Activated effector memory CD4-positive, alpha-beta T cell treated with anti-CD3 and anti-CD28 coated beads, Interleukin-2, amount 50 U/mL, for 16 hours (primary cell): ENCODE results near the gene CES5A.
"Not testable (repeated sequence)": the region's sequence is repeated elsewhere in the genome, so short reads cannot be mapped to it uniquely, and the experiment has no call there.

Source experiments
- DNase-seq: peaks from one replicate; pipeline ENCODE4 v3.0.0-alpha.2; 2020

Gene CES5A

DNA sequence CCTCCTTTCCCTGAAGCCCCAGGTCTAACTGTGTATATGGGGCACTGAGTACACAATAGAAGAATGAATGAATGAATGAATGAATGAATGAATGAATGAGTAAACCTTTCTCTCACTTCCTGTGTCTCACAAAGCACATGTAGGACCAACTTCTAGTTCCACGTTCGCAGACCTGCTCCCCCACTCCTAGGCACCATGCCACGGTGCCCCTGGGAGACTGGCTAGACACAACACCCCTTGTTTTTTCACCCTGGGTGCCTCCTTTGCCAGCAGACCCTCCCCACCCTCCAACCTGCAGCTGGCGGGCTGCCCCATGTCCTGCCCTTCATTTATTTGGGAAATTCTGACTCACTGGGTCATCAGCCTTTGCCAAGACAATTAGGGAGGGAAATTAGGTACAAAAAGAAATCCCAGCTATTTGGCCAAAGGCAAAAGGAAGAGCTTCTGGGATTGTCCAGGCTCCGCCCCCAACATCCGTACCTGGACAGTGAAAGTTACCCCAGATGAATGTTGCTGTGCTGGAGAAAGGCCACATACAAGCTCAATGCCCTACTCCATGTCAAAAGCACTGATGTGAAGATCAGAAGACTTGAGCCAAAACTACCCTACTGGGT is 50.0 kb downstream of the CES5A start:
- DNase-seq = no peak

DNA sequence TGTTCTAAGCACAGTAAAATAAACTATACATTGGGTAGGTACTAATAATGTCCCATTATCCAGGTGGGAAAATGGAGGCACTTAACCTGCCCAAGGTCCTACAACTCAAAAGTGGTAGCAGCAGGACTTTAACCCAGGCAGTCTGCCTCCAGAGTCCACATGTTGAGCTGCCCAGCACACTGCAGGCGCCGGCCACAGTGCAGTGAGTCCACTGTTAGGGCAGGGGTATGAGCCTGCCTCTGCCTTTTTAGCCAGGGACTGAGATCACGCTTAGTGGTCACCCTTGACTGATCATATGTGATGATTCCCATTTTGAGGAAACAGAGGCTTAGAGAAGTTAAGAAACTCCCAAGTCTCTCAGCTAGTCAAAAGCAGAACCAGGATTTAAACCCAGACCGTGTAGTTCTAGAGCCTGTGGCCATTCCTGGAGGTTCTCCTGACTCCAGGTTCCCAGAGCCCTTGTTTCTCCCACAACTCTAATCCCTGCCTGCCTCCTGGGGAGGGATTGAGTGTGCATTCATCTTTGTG is 50.6 kb downstream of the CES5A start:
- no peak for DNase-seq

DNA sequence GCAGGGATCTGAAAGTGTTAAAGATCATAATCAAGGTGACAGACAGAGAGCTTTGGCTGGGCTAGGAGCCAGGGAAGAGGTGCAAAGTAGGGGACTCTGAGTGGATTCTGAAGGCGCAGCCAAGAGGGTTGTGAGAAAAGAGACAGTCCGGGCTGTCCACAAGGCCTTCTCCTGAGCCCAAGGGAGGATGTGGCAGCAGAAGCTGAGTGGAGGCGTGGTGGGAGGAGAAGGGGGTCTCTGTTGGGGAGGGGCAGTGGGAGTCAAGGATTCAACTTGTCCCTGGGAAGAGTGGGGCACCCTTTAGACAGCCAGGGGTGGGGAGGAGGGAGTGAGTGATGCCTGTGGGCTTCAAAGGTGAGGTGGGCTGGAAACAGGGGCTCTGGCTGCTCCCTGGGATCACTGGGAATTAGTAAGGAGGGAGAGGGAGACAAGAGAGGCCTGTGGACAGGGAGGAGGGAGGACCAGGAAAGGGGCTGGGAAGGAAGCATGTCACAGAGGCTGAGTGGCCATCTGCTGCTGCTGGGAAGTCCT is 52.8 kb downstream of the CES5A start:
- DNase-seq = no peak

DNA sequence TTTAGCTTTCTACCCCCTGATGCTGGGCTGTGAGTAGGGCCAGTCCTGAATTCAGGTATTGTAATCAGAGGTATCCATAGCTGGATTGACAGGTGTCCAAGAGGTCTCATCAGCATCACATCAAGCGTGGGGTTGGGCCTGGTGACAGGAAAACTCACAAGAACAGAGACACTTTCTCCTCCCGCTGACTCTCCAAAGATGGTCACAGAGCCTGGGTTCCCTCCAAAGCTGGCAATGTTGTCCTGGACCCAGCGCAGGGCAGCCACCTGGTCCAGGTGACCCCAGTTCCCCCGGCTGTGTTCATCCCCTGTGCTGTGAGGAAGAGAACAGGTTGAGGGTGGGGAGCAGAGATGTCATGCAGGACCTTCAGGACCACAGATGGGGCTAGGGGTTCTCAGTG is 54.0 kb downstream of the CES5A start:
- no peak for DNase-seq

DNA sequence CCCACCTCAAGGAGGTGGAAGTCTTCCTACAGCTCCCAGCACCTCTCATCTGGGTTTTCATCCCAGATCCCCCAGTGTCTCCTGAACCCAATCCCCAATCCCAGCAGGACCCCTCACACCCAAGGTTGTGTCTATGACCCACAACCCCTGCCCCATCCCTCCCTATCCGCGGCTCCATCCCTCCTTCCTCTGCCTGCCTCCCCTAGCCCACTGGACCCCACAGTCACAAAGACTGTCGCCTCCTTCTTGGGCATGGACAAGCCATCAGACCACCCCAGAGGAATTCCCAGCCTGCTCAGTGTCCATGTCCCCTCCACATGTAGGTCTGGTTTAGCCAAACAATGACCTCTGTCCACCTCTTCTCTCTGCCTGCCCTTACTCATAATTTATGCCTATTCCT is 54.6 kb downstream of the CES5A start:
- no peak for DNase-seq

DNA sequence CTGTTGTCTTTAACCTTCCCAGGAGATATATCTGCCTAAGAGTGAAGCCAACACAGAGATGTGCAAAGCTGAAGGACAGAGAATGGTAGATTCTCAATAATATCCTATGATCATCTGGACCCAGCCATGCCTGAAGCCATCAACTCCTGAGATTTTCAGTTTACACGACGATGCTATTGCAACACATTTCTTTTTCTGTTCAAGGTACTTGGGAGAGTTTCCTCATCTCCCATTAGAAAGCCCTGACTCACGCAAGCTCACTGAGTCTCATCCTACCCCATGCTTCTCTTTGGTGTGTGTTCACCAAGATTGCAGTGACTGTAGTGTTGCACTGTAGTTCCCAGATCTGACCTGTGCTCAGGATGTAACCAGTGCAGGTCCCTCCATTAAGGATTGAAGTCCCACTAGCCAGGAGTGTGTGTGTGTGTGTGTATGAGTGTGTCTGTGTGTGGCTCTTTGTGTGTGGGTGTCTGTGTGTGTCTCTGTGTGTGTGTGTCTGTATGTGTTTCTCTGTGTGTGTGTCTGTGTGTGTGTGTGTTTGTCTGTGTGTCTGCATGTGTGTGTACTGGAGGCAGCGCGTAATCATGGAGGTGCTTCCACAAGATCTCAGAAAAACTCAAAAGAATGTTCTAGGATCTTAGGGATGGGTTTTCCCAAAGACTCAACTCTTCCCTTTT is 57.8 kb downstream of the CES5A start:
- DNase-seq = peak; percentile 39

DNA sequence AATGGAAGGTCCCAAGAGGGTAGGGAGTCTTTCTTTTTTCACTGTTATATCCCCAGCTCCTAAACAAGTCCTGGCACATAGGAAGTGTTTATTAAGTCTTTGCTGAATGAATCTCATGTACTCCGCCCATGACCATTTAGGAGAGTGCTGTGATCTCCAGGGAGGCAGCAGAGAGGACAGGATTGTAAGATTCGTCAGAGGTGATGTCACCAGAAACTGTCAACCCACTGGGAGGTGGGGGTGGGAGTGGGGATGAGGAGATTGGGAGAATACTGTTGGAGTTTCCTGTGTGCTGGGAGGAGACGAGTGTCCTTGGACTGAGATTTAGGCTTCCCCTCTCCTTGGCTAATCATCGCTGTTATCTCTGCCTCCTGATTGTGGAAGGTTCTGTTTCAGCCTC is 59.0 kb downstream of the CES5A start:
- DNase-seq = not testable (repeated sequence)

DNA sequence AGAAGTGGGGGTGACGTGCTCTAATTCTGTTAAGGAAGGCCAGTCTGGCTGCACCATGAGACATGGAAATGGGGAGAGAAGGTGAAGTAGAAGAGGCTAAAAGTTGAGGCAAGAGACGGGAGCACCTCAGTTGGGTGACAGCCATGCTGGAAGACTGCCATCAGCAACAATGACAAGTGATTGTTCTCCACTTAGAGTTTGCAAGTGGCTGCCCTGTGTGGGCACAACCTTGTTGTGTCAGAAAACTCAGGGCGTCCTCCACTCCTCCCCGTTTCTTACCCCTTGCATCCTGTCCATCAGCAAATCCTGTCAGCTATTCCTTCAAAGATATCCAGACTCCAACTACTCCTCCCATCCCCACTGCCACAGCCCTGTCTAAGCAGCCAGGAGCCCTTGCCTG is 59.9 kb downstream of the CES5A start:
- no peak for DNase-seq

DNA sequence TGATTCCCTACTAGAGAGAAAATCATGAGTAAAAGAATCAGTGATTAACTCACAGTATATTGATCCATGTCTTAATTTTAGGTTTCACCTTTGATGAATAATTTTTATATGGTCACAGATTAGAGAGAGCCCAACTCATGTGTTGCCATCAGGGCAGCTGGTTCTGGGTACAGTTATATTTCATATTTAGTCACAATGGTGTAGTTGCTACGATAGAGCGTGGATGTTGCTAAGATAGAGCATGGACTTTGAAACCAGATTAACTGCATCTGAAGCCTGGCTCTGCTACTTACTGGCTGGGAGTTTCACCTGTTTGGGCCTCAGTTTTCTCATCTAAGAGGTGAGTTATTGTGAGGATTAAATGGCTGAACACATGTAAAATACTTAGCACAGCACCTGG is 61.0 kb downstream of the CES5A start:
- DNase-seq = not testable (repeated sequence)

DNA sequence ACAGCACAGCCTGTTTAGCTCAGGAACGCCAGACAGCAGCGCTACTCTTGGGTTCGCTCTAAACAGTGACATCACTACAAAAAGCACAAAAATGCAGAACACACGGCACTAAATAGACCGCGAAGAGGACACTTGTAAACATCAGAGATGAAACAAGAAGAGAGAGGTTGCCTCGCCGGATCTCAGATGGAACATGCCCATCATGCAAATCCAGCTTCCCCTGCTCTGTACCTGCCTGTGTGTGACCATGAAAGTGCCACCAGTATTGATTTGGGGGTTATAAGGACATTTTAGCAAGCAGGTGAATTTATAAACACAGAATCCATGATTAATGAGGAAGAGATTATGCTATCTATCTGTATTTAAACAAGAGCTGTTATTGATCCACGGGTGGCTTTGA is 61.4 kb downstream of the CES5A start:
- not testable (repeated sequence) for DNase-seq

DNA sequence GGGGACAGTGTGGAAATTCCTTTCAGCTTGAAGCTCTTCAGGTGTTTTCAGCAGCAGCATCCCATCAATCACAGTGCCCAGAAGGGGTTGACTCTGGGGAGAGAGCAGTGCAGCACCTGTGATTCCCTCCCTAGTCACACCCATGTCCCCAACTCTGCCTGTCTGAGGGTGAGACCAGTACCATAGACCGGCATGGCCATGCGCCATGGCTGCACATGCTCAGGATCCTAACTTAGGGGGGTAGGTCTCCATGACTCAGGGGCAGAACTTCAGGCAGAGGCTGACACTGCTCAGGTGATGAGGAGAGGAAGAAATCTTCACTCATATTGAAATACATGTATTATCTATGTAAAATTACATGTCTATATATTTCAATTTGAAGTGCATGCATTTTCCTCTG is 62.2 kb downstream of the CES5A start:
- DNase-seq = no peak

DNA sequence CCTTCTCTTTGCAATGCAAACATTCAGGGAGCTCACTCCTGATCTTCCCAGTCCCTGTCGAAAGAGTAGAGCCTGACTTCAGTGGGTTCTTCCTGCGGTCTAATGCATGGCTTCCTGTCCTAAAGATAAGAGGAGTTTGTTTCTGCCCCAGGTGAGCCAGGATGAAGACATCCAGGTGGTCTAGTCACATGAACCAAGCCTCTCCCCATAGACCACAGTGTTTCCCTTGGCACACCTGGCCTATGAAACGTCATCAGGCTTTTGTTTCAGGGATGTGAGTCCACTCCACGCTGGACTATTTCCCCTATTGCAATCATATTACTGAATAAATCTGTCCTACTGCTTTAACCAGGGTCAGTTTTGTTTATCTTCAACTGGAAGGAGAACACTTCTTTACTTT is 63.4 kb downstream of the CES5A start:
- DNase-seq = no peak

DNA sequence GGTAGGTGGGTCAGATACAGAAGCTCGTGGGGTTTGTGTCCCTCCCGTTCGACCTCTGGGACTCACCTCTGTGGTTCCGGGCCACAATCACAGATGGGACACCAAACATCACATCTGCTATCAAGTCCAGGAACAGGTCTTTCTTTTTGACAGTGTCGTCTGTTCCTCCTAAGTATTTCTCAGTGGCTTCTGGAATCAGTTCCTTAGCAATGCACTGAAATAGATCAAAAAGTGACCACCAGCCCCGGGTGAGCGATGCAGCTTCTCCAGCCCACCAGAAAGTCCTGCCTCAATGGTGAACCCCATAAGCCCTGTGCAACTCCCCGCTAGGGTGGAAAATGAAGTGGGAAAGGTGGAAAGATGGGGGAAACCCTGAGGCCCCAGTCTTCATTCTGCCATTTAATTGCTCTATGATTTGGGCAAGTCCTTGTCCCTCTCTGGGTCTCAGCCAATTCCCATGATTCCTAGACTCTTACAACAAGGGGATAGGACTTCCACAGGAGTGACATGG is 64.7 kb downstream of the CES5A start:
- DNase-seq = no peak

DNA sequence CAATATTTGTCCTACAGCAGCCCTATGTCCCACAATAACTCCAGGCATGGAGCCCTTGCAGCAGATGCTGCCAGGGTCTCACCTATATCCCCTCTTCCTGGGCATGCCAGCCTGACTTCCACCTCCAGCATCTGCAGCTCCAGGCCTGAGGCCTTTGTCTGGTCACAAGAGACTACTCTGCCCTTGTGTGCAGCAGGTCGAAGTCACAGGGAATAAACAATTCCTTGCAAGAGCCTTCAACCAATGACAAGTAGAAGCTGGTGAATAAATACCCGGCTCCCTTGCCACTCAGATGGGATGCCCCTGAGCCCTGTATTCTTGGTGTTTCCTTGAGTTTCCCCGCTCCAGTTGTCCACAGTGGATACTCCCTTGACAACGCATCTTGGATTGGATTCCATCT is 65.3 kb downstream of the CES5A start:
- no peak for DNase-seq

DNA sequence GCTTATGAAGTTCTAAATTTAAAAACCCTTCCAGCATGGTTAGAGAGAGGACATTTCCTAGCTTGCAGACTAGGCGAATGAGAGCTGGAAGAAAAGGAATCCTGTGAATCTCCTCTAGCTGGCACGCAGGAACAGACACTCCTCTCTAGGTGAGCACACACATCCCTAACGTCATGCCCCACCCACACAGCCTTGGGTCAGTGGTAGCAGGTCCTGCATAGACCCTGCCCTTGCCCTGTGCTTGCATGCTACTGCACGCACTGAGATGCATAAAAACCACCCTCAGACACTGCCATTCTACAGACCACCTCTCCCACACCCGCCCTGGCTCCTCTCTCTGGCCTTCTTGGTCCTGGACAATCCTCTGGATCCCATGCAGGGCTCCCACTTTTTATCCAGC is 65.8 kb downstream of the CES5A start:
- no peak for DNase-seq

DNA sequence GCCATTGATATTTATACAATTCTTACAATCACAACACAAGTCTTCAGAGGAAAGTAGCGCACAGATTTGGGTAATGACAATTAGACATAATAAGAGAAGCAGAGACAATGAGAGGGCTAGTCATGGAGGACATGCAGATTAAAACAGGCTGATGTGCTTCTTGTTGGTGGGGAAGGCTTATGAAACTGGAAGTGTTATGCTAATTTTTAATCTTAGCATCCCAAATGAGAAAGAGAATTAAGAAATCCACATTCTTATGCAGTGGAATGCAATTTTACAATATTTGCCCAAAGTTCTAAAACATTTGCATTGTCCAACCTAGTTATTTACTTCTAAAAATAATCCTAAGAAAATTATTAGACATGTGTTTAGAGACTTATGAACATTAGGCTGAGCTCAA is 66.9 kb downstream of the CES5A start:
- DNase-seq = not testable (repeated sequence)

DNA sequence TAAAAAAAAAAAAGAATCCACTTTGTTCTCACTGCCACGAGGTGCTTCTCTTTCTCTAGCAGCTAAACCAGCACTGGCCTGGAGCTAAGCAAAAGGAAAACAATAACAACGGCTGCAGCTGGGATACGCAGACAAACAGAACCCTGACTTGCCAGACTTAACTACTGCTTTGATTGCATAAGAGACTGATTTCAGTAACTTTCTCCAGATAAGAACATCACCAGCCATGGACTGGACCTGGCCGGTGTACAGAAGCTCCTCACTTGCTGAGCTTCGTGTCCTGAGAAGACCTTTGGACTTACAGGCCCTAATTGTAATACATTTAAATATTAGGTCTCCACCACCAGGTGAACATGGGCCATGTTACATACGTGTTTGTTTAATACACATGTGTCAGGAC is 70.1 kb downstream of the CES5A start:
- not testable (repeated sequence) for DNase-seq

DNA sequence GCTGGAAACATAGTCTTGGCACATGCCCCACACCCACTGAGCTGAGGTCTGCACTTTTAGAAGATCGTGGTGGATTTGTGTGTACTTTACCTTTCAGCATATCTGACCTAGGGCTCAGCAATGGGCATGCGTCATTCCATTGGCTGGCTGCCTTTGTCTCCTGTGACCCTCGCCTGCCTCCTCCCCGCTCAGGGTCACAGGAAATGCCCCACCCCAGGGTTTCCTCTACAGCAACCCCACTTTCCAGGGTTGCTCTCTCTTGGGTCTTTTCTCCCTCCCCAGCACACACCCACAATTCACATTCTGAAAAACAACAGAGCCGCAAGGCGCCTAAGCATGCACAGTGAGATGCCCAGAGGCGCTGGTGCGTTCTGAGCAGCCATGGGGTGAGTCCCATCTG is 71.5 kb downstream of the CES5A start:
- not testable (repeated sequence) for DNase-seq
